Gastrocnemius medialis (tissue), 4 donors: ENCODE measurements around the gene TACR1.

Source experiments
- CTCF ChIP-seq, 5 experiments: fragments of 450-650 bp in 3 of 5; fragments of 200-600 bp in 2 of 5; sonication (generic) in 2 of 5; IDR thresholded peaks in 4 of 5; conservative IDR thresholded peaks in 1 of 5; 1 replicate in 4 of 5; 2 replicates in 1 of 5; pipeline ENCODE4 v1.5.1; 2016 to 2019; ENCODE audit warnings: antibody characterized with exemption in 5 of 5, mild to moderate bottlenecking in 3 of 5, moderate library complexity in 3 of 5
- POLR2A ChIP-seq, 2 donors: fragments of 450-650 bp; IDR thresholded peaks; one replicate each; pipeline ENCODE4 v1.6.1; 2017; ENCODE audit warnings: antibody characterized with exemption in 2 of 2, mild to moderate bottlenecking in 2 of 2, moderate library complexity in 2 of 2

- no peak for TF ChIP-seq CTCF (IDR thresholded peaks at IDR 0.05 in 4 of 5, conservative IDR thresholded peaks at IDR 0.05 in 1 of 5)
- no peak for TF ChIP-seq POLR2A (IDR thresholded peaks at IDR 0.05)
These were observed 26.8 kb upstream of the TACR1 start for GRCh38 chr2:75226099-75226498.
